ENCODE data around the gene RPL13A.

GRCh38 chr19:49518033-49518432 lies 30.6 kb downstream of the RPL13A start:
- TF ChIP-seq POLR2A (IDR thresholded peaks at IDR 0.05) (no peak), CTCF (IDR thresholded peaks at IDR 0.05) (no peak)

Data from body of pancreas (tissue), 4 donors.